HG03108 (cell line): Measurements from ENCODE around the gene YRDC.

Experiments
- ATAC-seq: cut with Tn5 transposase; IDR thresholded peaks from one replicate; pipeline ENCODE4 v1.9.1; 2021; ENCODE audit warnings: moderate library complexity; ENCODE audit not compliant: unreplicated experiment

Gene YRDC, protein sequence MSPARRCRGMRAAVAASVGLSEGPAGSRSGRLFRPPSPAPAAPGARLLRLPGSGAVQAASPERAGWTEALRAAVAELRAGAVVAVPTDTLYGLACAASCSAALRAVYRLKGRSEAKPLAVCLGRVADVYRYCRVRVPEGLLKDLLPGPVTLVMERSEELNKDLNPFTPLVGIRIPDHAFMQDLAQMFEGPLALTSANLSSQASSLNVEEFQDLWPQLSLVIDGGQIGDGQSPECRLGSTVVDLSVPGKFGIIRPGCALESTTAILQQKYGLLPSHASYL

DNA sequence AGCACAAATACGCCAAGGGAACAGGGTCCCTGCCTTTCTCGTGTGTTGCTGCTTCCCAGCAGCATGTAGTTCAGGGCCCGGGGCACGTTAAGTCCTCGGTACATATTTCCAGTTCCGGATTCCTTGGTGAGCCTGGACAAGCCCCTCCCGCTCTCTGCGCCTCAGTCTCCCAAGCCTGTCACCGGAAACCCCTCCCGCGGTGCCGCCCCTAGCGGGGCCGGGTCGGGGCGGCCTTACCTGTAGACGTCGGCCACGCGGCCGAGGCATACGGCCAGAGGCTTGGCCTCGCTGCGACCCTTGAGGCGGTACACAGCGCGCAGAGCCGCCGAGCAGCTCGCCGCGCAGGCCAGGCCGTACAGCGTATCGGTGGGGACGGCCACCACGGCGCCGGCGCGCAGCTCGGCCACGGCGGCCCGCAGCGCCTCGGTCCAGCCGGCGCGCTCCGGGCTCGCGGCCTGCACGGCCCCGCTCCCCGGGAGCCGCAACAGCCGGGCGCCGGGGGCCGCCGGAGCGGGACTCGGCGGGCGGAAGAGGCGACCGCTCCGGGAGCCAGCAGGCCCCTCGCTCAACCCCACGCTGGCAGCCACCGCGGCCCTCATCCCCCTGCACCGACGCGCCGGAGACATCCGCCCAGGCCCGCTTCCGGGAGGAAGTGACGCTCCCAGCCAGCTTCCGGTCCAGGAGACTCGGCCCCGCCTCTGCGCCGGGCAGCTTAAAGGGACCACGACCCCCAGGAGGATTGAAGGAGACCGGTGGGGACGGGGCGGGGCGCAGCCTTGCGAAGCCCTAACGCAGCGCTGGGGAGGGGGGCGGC is at the start of gene YRDC, which contains the start of gene C1orf122:
Gene YRDC (minus strand): TSS at position 654 of the 814 bp plus-strand sequence. CDS start 28 bp downstream, at position 626.
Gene C1orf122 (plus strand): TSS at position 236 of the 814 bp plus-strand sequence. CDS start 615 bp downstream, outside the sequence.
- peak; percentile 79 for ATAC-seq

DNA sequence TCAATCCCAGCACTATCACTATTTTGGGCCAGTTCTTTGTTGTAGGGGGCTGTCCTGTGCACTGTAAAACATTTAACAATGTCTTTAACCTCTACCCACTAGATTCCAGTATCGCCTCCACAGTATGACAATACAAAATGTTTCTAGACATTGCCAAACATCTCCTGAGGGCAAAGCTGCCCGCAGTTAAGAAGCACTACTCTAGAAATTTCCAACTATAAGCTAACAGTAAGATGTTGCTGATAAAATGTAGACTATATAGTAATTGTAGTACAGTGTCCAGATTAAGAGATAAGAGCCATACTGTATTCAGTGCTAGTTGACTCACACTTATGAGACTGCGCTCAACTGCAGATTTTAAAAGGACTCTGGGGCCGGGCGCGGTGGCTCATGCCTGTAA is 46.4 kb upstream of the YRDC start:
- ATAC-seq: no peak

DNA sequence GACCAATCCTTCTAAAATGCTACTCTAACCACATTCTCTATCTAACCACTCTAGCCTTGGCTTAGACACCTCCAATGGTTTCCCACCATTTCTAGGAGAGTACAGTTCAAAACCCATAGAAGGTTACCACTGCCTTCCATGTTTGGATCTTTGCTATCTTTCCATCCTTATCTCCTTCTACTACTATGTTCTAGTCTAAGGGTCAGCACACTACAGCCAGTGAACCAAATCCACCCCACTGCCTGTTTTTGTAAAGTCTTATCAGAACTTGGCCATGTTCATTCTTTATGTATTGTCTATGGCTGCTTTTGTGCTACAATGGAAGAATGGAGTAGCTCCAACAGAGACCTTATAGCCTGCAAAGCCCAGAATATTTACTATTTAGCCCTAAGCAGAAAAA is 45.1 kb upstream of the YRDC start:
- no peak for ATAC-seq

DNA sequence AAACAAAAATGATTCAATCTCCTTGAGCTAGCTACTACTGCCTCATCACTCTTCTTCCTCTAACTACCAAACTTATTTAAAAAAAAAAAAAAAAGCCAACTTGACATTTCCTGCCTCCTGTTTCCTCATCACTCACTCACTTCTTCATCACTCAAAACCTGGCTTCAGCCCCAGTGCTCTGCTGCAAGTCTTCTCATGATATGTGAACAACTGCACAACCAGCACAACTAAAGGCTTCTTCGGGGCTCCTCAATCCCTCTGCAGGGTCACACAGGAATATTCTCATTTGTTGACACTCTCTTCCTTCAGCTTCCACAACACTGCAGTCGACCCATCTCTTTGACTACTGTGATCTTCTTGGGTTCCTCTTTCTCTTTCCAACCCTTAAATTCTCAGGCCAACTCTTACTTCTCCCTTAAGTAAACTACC is 43.8 kb upstream of the YRDC start:
- no peak for ATAC-seq

DNA sequence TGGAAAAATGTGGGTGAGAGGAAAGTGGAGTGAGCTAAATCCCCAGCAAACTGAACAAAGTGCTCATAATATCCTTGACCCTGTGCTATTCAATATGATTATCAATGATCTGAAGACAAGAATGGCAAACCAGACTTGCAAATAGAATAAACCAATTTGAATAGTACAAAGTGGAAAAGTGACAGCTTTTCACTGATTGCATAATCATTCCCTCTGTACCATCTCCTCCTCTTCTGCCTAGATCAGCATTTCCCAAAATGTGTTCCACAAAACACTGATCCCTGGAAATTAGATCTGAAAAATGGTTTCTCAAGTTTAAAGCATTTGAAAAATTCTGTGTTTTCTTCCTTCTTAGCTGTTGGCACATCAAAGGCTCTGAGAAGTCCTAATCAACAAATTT is 43.3 kb upstream of the YRDC start:
- no peak for ATAC-seq

DNA sequence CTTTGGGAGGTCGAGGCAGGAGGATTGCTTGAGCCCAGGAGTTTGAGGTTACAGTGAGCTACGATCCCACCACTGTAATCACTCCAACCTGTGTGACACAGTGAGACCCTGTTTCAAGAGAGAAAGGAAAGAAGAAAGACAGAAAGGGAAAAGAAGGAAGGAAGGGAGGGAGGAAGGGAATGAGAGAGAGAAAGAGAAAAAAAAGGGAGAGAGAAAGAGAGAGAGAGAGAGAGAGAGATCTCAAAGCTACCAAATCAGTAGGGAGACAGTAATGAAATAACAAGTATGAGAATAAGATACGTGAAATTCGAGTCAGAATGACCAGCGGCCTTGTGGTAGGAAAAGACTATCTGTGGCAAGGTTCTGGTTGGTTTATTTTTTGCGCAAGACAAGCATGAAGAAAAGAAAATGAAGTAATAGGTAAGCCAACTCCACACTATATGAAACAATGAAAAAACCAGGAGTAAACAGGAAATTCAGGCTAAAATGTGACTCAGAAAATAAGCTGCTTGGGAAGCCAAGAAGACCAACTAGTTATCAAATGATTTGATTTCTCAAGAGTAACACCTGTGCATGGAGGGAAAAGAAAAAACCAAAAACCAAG is 42.4 kb upstream of the YRDC start:
- ATAC-seq: no peak

DNA sequence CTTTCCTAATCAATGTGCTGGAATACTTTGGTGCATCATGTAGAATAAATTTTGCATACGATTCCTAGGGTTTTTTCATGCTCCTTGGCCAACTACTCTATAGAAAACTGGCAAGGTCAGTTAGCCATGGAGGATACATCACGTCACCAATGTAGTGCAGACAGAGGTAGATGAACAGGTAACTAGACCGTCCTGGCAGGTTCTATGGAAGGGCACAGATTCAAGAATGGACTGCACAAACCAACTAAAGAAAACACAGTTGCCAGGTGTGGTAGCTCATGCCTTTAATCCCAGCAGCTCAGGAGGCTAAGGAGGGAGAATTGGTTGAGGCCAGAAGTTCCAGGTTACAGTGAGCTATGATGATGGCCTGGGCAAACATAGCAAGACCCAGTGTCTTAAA is 41.5 kb upstream of the YRDC start:
- no peak for ATAC-seq

DNA sequence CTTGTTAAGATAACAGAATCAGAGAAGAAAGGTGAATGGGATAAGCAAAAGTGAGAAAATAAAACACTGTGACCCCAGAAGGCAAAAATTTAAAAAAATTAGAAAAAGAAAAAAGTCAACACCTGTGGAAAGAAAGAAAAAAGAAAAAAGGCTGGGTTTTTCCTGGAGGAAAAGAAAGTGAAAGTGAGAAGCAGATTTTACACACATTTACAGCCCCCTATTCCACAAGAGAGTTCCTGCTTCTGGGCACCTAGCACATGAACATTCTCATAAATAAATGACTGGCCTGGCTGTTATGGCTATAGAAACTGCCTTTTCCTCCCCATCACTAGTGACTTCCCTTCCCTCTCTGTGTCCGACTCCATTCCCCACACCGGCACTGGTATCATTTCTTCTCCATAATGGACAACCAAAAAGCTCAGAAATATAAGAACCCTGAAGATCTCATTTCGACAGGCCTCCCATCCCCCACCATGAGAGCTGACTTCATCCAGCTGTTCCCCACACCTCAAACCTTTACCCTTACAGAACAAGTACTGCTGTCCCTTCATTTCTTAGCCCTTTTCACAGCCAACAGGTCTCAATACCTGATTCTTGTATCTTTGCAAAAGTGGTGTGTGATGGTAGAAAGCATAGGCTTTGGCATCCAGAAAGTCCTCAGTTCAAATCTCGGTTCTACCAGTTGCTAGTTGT is 38.8 kb upstream of the YRDC start:
- ATAC-seq: no peak

DNA sequence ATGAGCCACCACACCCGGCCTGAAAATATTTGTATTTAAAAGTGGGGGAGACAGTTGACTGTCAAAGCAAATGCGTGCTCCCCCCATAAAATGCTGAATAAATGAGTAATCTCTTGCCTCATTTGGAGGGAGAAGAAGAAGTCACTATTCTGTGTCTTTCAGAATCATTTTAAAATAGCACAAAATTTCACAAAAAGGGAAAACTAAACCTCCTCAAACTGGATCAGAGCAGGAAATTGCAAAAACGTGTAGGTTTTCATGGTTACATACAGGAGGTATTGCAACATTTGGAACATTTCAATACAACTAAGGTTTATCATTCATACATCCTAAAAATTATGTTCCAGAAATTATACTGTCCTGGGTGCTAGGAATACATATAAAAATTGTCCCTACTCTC is 37.8 kb upstream of the YRDC start:
- no peak for ATAC-seq

DNA sequence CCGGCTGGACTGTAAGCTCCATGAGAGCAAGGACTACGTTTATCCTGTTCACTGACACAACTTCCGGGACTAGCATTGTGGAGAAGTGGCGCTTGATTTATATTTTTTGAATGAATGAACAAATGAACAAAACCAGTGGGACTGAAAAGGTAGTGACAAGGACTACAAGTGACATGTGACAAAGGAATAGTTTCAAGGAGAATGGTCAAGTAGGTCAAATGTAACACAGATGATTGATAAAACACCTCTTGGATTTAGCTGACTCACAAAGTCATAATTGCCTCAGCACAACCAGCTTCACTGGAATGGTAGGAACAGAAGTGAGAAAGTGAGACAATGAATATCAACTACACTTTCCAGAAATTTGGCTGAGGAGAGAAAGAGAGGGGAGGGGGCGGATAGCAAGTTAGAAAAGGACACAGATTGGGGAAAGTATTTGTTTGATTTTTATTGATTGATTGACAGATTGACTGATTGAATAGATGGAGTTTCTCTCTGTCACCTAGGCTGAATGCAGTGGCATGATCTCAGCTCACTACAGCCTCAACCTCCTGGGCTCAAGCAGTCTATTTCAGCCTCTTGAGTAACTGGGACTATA is 37.1 kb upstream of the YRDC start:
- no peak for ATAC-seq

DNA sequence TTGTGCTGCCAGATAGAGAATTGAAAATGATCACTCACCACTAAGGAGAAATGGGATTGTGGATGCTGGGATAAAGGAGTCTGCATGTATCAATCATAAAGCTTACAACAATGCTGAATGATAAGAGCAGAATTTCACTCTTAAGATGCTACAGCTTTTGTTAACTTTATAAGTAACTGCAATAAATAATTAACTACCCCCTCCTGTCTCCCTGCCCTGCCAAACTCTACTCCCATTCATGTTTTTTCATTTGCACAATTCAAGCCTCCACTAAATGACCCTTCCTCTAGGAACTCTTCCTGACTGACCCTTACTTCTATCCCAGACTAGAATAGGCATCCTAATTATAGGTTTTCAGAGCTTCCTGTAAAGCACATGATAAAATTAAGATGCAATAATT is 36.5 kb upstream of the YRDC start:
- no peak for ATAC-seq

DNA sequence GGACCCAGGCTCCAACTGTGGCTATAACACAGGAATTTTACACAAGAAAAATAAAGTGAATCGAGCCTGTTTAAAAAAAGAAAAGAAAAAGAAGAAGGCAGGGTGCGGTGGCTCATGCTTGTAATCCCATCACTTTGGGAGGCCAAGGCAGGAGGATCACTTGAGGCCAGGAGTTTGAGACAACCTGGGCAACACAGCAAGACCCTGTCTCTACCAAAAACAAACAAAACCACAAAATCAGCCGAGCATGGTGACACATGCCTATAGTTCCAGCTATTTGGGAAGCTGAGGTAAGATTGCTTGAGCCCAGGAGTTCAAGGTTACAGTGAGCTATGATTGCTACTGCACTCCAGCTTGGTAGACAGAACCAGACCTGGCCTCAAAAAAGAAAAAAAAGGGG is 33.6 kb upstream of the YRDC start:
- no peak for ATAC-seq

DNA sequence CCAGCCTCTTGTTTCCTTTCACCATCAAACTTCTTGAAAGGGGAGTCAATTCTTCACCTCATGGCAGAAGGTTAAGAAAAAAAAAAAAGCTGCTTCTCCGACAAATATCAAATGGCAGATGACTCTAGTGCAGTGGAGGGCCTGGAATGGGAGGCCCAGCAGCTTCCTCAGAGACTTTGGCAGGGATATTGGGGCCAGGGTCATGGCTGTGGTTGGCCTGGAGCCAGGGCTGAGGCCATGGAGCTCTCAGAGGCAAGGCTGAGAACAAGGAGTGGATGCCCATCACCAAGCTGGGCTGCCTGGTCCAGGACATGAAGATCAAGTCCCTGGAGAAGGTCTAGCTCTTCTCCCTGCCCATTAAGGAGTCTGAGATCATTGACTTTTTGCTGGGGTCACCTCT is 32.7 kb upstream of the YRDC start:
- ATAC-seq: no peak

DNA sequence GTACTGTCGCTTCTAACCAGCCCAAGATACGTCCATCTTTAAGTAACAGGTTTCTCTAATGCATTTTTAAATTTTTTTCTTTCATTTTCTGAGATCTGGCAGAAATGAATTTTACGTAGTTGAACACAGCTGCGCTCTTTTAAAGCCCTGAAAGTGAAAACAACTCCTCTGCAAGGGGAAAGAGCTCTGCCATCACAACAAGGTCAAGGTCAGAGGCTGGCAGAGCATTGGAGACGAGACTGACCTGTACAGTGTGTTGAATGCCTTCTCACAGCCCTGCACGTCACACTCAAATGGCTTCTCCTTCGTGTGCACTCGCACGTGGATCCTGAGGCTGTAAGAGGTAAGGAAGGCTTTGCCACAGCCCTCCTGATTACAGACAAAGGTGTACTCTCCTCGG is 31.7 kb upstream of the YRDC start:
- ATAC-seq: no peak

DNA sequence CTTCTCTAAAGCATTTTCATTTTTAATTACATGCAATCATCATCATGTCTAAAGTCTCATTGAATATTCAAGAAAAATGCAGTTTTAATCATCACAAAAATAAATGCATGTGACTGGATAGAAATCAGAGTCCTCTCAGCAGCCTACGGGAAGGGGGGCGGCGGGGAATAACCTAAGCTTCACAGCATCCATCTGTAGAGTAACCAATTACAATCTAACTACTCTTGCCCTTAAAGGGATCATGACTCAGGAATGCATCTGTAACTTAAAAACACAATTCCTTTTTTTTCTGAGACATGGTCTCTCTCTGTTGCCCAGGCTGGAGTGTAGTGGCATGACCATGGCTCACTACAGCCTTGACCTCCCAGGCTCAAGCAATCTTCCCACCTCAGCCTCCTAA is 28.8 kb upstream of the YRDC start:
- no peak for ATAC-seq

DNA sequence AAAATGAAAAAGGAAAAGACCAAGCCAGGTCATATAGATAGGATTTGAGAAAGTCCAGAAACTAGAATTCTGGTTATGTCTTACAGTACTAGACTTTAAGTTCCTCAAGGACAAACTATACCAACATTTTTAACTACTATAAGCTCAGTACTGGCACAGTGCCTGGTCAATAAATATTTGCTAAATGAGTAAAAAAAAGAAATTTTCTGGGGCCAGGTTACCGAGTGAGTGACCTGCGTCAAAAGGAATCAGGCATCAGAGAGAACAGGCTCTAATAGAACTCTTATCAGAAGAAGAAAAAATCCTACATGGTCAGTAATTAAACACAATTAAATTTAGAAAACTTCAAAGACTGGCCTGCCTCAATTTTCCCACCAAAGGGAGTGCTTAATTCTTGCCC is 23.8 kb upstream of the YRDC start:
- ATAC-seq: no peak

DNA sequence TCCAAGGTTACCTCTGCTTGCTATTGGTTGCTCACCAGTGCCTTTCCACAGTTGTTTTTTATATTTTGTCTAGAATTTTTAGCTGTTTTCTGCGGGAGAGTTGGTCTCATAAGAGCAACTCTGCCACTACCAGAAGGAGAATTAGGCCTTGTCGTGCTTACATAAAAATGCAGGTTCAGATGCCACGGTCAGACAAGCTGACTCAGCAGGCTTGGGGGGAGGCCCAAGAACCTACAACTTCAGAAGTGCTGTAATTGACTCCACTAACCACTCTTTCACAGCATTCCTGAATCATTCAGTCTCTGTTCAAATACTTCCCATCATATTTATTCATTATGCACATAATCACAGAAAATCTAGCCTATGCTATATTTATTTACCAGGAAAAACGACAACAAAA is 23.1 kb upstream of the YRDC start:
- ATAC-seq: no peak

DNA sequence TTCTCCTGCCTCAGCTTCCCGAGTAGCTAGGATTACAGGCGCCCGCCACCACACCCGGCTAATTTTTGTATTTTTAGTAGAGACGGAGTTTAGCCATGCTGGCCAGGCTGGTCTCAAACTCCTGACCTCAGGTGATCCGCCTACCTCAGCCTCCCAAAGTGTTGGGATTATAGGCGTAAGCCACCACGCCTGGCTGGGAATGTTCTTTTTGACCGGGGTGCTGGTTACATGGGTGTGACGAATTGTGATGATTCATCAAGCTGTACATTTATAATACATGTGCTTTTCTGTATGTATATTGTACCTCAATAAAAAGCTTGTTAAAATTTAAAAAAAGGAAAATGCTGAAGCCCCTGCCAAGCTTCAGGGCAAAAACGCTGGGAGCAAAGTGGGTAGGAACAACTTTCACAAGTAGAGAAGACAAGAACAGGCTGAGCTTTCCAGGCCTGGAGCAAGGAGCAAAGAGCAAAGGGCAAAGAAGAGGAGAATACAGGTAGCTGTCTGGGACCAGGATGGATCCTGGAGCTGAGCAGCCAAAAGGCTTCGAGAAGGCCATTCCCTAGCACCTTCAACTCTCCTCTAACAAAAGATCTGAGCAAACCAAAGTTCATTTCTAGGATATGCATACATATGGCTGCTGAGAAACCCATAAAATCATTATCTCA is 20.5 kb upstream of the YRDC start:
- no peak for ATAC-seq

DNA sequence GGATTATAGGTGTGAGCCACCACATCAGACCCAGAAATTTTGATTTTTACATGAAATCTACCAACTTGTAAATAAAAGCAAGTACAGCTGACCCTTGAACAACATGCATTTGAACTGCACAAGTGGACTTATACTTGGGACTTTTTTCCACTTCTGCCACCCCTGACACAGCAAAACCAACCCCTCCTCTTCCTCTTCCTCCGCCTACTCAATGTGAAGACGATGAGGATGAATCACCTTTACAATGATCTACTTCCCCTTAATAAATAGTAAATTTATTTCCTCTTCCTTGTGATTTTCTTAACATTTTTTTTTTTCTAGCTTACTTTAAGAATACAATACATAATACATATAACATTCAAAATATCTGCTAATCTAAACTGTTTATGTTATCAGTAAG is 17.5 kb upstream of the YRDC start:
- no peak for ATAC-seq

DNA sequence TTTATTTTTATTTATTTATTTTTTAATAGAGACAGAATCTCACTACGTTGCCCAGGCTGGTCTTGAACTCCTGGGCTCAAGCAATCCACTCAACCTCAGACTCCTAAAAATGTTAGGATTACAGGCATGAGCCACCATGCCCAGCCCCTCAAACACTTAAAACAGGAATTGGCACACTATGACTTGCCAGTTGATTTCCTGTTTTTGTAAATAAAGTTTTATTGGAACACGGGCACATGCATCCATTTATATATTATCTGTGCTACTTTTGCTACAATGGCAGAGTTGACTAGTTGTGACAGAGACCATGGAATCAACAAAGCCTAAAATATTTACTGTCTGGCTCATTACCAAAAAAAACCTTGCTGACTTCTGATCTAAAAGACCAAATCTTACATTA is 16.0 kb upstream of the YRDC start:
- no peak for ATAC-seq
